Ovary (tissue), 9 donors: ENCODE results near the gene SMARCAL1. TPM values are rescaled to one million over a fixed set of nuclear protein-coding genes. Genes with fewer than 3 reads are reported as not detected.

Experiments used
- DNase-seq, 5 donors: peaks; one replicate each; pipeline ENCODE4 v3.0.0-alpha.2; 2019 to 2020
- H3K27ac ChIP-seq, 2 donors: fragments of 200-600 bp; one replicate each; pipeline versions ENCODE4 v1.5.1 to v1.8.0; 2019 to 2022
- H3K27me3 ChIP-seq: fragments of 200-600 bp; one replicate; pipeline ENCODE4 v1.8.0; 2022
- H3K36me3 ChIP-seq: fragments of 200-600 bp; sonication (generic); one replicate; pipeline ENCODE4 v1.5.1; 2019
- H3K4me1 ChIP-seq: one replicate; pipeline ENCODE4 v1.8.1; 2013; ENCODE audit warnings: mild to moderate bottlenecking, moderate library complexity; ENCODE audit not compliant: insufficient read depth
- H3K4me3 ChIP-seq: fragments of 200-600 bp; sonication (generic); one replicate; pipeline ENCODE4 v1.5.1; 2017
- H3K9me3 ChIP-seq, 2 donors: fragments of 200-600 bp in 1 of 2; sonication (generic) in 1 of 2; one replicate each; pipeline versions ENCODE4 v1.5.1 to v1.8.1; 2013 to 2019; ENCODE audit warnings: mild to moderate bottlenecking in 1 of 2, moderate library complexity in 1 of 2
- EP300 ChIP-seq: sonication (generic); formaldehyde crosslinking; IDR thresholded peaks from one replicate; pipeline ENCODE4 v1.6.1; 2017; ENCODE audit warnings: antibody characterized with exemption
- POLR2A ChIP-seq: fragments of 450-650 bp; IDR thresholded peaks from one replicate; pipeline ENCODE4 v1.6.1; 2017; ENCODE audit warnings: antibody characterized with exemption, mild to moderate bottlenecking, moderate library complexity
- WGBS, 3 donors: extraction: QIAGEN DNeasy Blood & Tissue Kit in 1 of 3; methylation state at CpG; one replicate each; pipeline versions ENCODE4 v1.1.5 to v1.1.7; 2013 to 2017; 5-methylcytosine and 5-hydroxymethylcytosine counted together
- intact Hi-C, 4 donors: fragments of 100-400 bp; cut with DNase I; formaldehyde crosslinking; loops; one replicate each; pipeline versions ENCODE4 v1.11.0 to v1.15.1; 2022 to 2023
- polyA plus RNA-seq, 2 donors: library from polyadenylated mRNA; stranded (reverse); fragments of 200-250 nt in 1 of 2; fragments of 350-450 nt in 1 of 2; fragmentation: Illumina TruSeq in 1 of 2; extraction: RNeasy Lipid Tissue Mini Kit (QIAGEN cat#74804) in 1 of 2; gene quantifications; one replicate each; pipeline ENCODE4 v1.2.3, GENCODE V29; 2013 to 2014
- total RNA-seq, 7 donors: library from RNA; depleted of rRNA in 2 of 7; stranded (reverse); fragments of >200 nt in 2 of 7; fragmentation: NEBNext Ultra II Directional in 3 of 7; extraction: Animal tissue kit (Norgen Biotek cat#: 25700) in 3 of 7; gene quantifications; one replicate each; pipeline versions ENCODE4 v1.1.0 to v1.2.4, GENCODE V29; 2016 to 2023
- TF ChIP-seq, protein P1 (sequence below), 3 donors: fragments of 450-650 bp in 2 of 3; fragments of 200-600 bp in 1 of 3; IDR thresholded peaks; one replicate each; pipeline versions ENCODE4 v1.5.1 to v1.8.0; 2016 to 2022; ENCODE audit warnings: antibody characterized with exemption in 3 of 3, mild to moderate bottlenecking in 1 of 3
- donor health status: DM: no; HTN: no; CAD: no; lungs with moderate emphysema.
- donor health status: DM: no; HTN: no; CAD: no.
- donor health status: Bipolar disorder and iron deficiency.
- donor health status: DM: yes; HTN: yes; CAD: no.
- donor health status: DM: no; HTN: no; CAD: no.
- donor health status: DM: yes; HTN: yes; CAD: no.

Gene SMARCAL1
- total and polyA plus RNA-seq, 9 donors = 11.1 to 29.1 (median 20.9) TPM

- TF ChIP-seq EP300 = no peak
- no peak for TF ChIP-seq POLR2A
- TF ChIP-seq, protein P1, sequence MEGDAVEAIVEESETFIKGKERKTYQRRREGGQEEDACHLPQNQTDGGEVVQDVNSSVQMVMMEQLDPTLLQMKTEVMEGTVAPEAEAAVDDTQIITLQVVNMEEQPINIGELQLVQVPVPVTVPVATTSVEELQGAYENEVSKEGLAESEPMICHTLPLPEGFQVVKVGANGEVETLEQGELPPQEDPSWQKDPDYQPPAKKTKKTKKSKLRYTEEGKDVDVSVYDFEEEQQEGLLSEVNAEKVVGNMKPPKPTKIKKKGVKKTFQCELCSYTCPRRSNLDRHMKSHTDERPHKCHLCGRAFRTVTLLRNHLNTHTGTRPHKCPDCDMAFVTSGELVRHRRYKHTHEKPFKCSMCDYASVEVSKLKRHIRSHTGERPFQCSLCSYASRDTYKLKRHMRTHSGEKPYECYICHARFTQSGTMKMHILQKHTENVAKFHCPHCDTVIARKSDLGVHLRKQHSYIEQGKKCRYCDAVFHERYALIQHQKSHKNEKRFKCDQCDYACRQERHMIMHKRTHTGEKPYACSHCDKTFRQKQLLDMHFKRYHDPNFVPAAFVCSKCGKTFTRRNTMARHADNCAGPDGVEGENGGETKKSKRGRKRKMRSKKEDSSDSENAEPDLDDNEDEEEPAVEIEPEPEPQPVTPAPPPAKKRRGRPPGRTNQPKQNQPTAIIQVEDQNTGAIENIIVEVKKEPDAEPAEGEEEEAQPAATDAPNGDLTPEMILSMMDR (IDR thresholded peaks at IDR 0.05) = no peak
- Histone ChIP-seq H3K27ac (no peak overlapping the region), H3K27me3 (no peaks in the 10 kb centered on the region), H3K4me1 (no peaks in the 10 kb centered on the region), H3K4me3 (no peak overlapping the region), H3K9me3 (no peaks in the 10 kb centered on the region), H3K36me3 (no peaks in the 10 kb centered on the region)
- intact Hi-C loops = no loop called here
- no peak for DNase-seq
- 45 to 72% (median 58%) methylated on average over 1 of the region's 1 CpG for WGBS, 3 donors
Measured at GRCh38 chr2:216493334-216493685, 81.0 kb downstream of the SMARCAL1 start.

- H3K9me3 ChIP-seq = no peaks in the 10 kb centered on the region
- H3K27me3 ChIP-seq = no peaks in the 10 kb centered on the region
- no peak overlapping the region for H3K4me3 ChIP-seq
- no peak overlapping the region for H3K27ac ChIP-seq
- DNase-seq = no peak
- TF ChIP-seq, protein P1 (IDR thresholded peaks at IDR 0.05) = no peak
- no peak for TF ChIP-seq POLR2A
- TF ChIP-seq EP300 = no peak
- 38 to 57% (median 51%) methylated on average over 2 of the region's 2 CpGs for whole genome bisulfite sequencing, 3 donors
- no peaks in the 10 kb centered on the region for H3K36me3 ChIP-seq
- intact Hi-C loops = no loop called here
- peaks cover 1% of the 10 kb centered on the region for H3K4me1 ChIP-seq
Measured at GRCh38 chr2:216495656-216496055, 83.4 kb downstream of the SMARCAL1 start.

- Histone ChIP-seq H3K9me3 (no peaks in the 10 kb centered on the region), H3K27ac (peak overlapping the region in 1 of 2 donors; percentile 30), H3K4me3 (peak overlapping the region; percentile 65), H3K36me3 (no peaks in the 10 kb centered on the region), H3K4me1 (peaks cover 1% of the 10 kb centered on the region), H3K27me3 (no peaks in the 10 kb centered on the region)
- DNase-seq = no peak
- TF ChIP-seq POLR2A = no peak
- no peak for TF ChIP-seq EP300
- TF ChIP-seq, protein P1 (IDR thresholded peaks at IDR 0.05) = no peak
- WGBS, 3 donors = 81 to 84% (median 82%) methylated on average over 6 of the region's 6 CpGs
- intact Hi-C loops = no loop called here
Measured at GRCh38 chr2:216497382-216498069, 85.2 kb downstream of the SMARCAL1 start.

- 7 to 10% (median 8%) methylated on average over 6 of the region's 6 CpGs for WGBS, 3 donors
- H3K4me3 ChIP-seq = peak overlapping the region; percentile 65
- peaks cover 1% of the 10 kb centered on the region for H3K4me1 ChIP-seq
- no peaks in the 10 kb centered on the region for H3K27me3 ChIP-seq
- H3K9me3 ChIP-seq = no peaks in the 10 kb centered on the region
- DNase-seq = no peak
- intact Hi-C loops = no loop called here
- peak overlapping the region in 1 of 2 donors; percentile 30 for H3K27ac ChIP-seq
- no peak for TF ChIP-seq POLR2A
- TF ChIP-seq, protein P1 (IDR thresholded peaks at IDR 0.05) = no peak
- no peak for TF ChIP-seq EP300
- H3K36me3 ChIP-seq = no peaks in the 10 kb centered on the region
Measured at GRCh38 chr2:216498070-216498378, 85.7 kb downstream of the SMARCAL1 start.
